ENCODE measurements around the gene IFIH1.

- TF ChIP-seq CTCF (IDR thresholded peaks at IDR 0.05; ENCODE audit: poor library complexity) (no peak), EZH2phosphoT487 (IDR thresholded peaks at IDR 0.05; ENCODE audit: low read depth, severe bottlenecking, unreplicated experiment) (no peak), EZH2 (IDR thresholded peaks at IDR 0.05; ENCODE audit: borderline replicate concordance) (no peak)
Observed at GRCh38 chr2:162217598-162217997, 100.9 kb downstream of the IFIH1 start.

Measured in hepatocyte (in vitro differentiated cells).